Inflammatory macrophage treated with lipopolysaccharide for 4 hours (primary cell): ENCODE data around the gene MCC.

Experiments
- DNase-seq: peaks from one replicate; pipeline ENCODE4 v3.0.0-alpha.2; 2020

MCC gene

DNA sequence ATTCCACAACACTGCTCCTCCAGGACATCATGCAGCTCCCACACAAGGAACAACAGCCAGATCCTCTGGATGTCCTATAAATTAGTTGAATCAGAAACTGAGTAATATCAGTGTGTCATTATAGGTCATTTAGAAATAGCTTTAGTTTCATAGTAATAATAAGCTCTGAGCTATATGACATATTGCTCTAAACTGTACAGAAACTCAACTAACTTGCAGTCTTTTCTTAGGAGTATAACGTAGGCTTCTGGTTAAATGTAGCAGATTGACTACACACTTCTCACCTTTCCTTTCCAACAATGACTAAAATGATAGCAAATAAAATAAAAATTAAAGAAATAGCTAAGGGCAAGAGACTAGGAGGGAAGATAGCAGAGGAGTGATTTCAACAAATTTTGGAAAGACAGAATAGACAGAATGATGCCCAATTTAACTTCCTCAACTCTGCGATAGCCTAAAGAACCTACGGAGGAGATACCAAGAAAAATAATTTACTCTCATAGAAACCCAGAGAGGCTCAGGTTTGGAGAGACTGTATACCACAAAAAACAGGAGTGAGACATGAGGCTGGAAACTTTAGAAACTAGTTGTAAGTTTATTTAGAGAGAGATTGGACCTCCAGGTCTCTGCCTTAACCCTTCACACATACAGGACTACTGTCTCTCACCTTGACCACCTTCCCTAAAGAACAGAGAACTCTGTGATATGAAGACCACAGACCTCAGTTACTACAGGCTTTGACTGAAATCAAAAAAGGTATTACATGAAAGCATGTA lies 247.1 kb downstream of the MCC start:
- DNase-seq = no peak

DNA sequence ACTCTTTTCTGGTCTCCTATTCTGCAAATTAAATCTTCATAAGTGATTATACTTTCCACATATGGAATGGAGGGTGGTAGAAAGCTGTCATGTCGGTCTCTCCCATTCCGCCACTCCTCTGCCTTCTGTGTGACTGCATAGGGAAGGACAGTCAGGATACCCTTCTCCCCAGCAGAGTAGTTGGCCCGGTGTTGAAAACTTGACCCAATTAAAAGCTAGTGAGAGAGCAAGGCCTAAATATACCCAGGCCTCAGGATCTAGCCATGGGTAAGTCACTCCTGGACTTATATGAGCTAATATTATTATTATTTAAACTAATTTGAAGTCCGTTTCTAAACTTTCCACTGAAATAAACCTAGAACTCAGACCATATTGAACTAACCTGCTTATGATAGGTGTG lies 248.2 kb downstream of the MCC start:
- DNase-seq = no peak

DNA sequence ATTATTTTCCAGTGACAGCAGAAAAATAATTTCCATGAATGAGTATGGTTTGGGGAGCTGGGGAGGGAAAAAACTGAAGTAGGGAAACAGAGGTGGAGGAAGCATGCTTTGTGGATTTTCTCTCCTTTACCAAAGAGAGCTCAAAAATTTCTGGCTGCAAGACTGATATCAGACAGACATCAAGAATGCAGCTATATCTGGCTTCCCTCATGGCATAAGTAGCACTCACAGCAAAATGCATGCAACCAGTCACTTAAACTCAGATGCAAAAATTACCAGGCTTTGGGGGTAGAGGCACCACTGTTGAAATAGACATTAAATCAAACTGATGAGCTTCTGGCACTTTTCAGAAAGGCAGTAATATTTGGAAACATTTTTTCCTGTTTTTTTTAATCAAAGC lies 250.4 kb downstream of the MCC start:
- no peak for DNase-seq

DNA sequence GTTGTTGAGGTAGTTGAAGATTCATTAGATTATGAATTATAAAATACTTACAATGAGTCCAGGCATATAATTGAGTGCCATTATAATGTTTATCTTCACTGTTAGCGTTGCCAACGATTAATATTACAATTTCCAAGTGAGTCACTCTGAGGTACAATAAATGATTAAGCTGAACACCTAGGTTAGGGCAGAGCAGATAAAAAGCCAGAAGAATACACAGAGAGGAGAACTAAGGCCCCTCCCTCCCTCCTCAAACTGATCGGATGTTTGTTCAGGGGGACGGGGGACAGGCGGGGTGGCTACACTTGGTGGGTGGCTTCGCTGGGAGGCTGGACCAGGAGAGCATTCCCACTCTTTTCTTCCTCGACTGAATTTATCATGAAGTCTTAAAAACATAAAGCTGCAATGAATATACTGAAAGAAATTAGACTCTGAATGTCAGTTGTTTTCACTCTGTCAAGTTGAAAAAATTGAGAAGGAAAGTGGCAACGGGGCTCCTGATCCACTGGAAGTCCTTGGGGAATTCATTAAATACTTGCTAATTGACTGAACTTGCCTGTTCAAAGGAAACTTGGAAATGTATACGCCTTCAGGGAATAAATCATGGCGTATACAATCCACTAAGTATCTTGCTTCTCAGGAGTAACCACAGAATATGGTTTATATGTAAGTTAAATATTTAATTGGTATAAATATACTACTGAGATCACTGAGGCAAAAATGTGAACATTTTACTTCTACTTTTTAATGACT lies 251.5 kb downstream of the MCC start:
- no peak for DNase-seq

DNA sequence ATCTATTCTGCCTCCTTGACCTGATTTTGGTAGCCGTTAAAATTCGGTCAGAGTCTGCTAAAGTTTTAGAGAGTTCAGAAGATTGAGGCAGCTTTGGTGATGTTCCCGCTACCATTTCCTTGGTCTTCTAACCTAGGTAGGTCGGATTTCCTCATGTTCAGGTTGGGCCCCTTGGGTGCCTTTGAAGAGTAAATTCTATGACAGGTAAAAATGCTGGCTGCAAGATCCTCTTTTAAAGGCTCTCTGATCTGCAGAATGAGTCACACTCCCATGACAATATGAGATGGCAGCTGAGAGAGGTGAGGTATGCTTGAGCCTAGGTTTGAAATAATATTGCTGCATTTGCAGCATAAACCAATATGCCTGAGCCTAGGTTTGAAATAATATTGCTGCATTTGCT lies 252.4 kb downstream of the MCC start:
- DNase-seq = no peak

DNA sequence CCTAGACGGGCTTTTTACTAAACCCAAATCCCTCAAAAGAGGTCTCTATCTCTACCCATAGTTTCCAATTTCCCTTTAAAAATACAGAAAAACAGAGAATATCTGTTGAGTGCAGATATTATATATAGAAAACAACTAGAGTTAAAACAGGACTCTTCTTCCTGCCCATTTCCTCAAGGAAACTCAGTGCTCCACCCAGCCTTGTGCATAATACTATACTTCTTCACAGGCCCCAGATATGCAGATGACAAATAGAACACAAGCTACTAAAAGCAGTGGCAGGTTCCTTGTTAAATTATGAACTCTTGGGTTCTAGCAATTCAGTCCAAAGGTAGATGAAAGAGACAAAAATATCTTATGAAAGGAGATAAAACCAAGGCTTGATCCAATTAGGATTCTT lies 253.7 kb downstream of the MCC start:
- no peak for DNase-seq

DNA sequence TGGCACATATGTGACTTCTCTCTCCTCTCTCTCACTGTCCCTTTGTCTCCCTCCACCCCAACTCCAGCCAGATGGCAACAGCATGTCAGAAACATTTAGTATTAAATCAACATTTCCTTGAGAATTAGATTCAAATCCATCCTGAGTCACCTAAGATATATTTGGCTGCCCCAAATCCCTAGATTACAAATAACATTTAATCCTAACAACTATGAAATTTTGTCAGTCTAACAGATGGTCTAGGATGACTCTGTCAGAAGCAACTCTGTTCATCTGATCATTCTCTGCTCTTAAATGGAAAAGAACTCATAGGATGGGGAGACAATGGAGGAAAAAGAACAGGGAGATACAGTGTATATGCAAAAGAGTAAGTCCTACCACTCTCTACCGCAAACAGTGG lies 254.6 kb downstream of the MCC start:
- DNase-seq = no peak

DNA sequence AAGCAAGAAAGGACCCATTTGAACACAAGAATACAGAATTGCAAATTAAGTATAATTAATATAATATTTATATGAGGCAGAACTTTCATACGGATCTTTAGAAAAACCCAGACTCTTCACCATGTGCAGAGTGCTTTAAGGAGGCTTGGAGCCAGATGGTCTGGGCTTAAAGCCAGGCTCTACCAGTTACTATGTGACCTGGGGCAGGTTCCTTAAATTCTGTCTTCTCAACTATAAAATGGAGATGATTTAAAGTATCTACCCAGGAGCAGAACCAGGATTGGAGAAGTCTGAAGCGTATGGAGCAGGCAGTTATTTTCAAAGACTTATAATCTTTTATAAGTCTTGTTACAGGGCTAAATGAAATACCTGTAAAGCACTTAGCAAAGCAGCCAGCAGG lies 255.6 kb downstream of the MCC start:
- DNase-seq = no peak

DNA sequence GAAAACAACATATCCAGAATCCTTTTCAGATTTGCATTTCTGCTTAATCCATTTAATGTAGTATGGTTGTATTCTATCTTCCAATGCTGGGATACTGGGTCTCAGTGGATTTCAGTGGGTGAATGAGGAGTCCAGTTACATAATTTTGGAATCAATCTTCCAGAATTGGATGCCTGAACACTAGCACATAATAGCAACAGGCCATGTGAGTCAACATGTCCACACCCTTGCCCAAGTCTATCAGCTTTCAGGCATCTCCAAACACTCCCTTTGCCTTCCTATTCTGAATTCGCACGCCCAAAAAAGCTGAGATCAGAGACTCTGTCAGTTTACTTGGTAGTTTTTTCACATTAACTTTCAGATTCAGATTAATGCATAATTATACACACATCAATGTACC lies 256.0 kb downstream of the MCC start:
- no peak for DNase-seq

DNA sequence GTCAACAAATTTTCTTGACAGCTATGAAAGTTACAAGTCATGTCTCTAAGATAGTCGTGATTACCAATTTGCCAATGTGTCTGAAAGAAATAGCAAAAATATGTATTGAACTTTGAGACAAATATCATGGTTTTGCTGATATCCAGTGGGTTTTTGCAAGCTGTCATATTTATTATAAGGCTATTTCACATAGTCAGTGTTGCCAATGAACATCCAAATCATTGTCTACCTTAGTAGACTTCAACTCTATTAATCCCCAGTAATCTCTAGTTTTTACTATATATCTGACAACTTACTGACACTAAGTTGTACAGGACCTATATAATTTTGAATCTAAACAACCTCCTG lies 256.6 kb downstream of the MCC start:
- no peak for DNase-seq

DNA sequence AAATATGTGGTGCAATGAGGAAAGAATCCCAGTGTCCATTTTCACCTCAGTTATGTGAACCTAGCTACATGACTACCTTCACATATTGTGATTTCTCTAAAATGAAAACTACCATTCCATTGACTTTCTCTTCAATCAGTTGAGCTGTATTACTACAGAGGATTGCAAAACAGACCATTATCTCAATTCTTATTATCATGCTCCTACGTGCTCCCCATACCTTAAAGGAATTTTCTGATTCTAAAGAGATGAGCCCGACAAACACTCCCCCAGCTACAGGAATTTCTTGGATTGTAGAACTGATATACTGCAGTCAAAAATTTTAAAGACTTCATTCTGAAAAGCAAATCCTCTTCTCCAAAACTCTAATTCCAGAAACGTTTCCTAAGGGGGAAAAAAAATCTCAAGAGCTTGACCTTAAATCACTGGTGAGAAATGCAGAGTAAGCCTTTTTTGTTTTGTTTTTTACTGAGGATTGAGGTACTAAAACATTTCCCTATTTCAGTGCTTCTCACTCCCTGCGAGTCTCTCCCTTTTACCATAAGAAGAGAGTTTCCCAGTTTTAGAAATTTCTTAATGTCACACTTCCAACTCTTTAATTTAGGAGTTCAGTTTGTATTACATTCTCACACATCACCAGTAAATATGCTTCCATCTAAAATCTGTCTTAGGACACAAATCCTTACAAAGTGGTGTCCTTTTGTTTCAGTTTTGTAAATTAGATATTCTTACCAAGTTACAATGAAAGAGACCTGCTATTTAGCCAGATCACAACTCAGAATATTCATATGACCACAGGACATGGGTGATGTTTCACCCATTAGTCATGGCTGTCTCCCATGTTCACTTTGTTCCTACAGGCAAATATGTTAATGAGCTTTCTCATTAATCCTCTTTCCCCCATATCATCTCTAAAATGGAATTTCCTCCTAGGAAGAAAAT lies 257.3 kb downstream of the MCC start:
- no peak for DNase-seq

DNA sequence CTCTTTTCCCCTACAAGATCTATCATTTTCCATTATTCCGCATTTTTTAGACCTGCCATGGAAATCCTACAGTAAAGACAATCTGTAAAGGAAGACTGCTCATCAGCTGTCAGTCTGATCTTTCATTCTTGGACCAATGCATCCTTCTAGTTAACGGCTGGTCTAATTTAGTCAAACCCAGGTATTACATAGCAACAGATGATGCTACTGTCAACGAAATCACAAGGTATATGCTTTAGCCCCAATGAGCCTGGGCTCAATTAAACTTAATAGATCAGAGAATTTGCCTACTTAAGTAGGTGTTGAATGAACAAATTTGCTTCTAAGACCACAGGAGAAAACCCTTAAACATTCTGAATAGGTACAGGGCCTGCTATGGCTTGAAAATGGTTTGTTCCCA lies 260.5 kb downstream of the MCC start:
- no peak for DNase-seq

DNA sequence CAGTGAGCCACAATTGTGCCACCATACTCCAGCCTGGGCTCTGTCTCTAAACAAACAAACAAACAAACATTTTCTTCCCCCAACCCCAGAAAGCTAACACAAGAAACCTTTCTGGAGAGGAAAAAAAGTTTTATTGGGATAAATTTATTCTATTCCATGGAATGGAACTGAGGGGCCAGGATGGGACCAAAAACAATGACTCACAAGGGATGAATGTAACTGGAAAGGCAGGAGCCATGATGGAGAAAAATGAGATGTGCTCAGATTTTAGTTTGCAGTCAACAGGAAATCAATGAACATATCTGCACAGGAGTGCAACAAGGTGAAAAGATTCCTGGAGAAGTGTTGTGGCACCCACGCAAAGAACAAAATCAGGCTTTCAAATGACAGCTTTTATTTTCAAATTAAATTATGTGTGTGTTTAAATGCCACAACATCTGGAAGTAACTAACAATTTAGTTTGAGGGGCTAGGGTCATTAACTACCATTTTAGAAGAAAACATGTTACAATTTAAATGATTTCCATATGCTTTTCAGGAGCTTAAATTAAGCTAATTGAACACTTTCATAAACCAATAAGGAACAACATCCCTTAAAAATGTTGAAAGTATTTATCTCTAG lies 262.0 kb downstream of the MCC start:
- DNase-seq = no peak

DNA sequence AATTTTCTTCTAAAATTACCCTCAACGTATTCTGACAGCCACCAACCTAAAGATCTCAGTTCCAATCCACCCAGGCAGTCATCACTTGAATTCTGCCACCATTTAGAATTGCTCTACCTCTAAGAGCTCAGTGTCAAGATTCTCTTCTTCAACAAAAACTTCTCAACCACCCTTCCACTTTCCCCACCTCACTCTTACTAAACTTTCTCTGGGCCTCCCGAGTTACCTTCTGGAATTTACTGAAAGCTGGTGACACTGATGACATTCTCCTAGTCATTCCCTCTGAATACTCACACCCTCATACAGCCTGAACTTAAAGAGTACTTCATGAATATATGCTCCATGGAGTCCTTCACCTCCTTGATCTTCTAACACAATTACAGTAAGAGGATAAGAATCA lies 263.0 kb downstream of the MCC start:
- DNase-seq = no peak

DNA sequence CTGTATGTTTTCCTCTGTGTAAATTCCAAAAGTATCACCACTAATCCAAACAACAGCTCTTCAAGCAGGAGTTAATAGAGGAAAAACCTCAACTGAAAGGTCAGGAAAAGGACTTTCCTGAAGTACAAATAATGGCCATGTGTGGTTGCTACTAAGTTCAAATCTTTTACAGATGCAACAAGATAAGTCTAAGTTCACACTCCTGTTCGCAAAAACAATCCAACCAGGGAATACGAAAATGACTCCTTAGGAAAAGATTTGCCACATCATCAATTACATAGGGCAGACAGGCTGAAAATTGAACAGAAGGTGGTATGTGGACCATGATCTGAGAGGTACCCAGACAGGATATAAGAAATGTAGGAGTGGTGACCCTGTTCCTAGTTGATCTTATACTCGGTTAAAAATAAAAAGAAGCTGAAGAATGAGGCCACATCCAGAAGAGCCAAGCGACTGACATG lies 263.6 kb downstream of the MCC start:
- DNase-seq = no peak

DNA sequence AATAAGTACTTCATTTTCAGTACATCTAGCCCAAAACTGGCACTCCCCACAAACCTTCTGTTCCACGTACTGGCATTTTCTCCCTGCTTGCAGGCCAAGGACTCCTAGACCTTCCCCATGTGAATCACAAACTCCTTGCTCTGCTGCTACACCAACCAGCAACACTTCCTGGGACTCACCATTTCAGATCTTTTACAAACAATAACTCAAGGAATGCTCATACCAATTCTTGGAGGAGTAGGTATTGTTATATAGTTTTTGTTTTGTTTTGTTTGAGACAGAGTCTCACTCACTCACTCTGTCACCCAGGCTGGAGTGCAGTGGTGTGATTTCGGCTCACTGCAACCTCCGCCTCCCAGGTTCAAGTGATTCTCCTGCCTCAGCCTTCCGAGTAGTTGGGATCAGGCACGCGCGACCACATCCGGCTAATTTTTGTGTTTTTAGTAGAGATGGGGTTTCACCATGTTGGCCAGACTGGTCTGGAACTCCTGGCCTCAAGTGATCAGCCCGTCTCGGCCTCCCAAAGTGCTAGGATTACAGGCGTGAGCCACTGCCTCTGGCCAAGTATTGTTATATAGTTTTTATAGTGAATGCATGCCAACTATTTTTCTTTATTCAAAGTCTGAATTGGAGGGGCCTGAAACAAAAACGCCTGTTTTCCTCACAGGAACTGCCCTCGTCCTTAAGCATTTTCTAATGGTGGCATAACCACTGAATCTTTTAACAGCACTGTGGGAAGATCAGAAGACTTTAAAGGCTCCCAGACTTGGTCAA lies 264.2 kb downstream of the MCC start:
- DNase-seq = no peak

DNA sequence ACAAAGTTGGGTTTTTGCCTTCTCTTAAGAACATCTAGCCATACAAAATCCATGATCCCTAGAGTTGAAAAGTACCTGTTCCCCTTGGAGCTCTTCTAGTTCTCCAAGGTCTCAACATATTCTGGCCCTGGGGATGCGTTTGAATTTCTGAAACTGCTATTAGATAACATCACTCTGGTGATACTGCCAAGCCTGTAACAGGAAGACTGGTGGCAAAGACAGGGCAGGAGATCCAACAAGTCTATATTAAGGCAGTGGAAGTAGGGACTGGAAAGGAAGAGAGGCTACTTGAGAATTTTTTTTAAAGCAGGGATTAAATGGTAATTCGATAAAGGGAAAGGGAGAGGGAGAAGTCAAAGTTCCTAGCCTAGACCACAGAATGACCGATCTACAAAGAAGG lies 264.9 kb downstream of the MCC start:
- no peak for DNase-seq

DNA sequence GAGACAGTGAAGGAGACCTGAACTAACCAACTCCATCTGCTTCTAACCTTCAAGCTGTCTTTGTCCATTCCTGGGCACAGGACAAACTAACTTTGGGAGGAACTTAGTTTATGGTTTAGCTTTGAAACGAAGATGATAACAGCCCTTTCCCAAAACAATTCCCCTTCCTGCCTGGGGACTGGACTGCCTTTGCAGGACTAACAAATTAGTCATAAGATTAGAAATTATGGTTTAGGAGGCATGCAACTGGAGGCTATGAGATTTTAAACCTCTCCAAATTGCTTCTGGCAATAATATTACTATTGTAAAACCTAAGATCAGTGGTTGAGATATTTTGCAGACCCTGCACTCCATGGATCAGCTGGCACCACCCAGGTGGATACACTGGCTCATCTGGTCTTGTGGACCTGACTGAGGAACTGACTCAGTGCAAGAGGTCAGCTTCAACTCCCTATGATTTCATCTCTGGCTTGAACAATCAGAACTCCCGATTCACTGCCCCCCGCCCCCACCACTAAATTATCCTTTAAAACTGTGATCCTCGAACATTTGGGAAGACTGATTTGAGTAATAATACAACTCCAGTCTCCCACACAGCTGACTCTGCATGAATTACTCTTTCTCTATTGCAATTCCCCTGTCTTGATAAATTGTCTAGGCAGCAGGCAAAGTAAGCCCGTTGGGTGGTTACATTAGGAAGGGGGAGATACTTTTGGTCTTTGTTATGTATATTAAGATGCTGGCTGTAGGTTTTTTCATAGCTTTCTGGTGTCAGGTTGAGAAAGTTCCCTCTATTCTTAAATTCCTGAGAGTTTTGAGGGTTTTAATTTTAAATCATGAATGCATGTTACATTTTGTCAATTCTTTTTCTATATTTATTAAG lies 266.7 kb downstream of the MCC start:
- DNase-seq = no peak

DNA sequence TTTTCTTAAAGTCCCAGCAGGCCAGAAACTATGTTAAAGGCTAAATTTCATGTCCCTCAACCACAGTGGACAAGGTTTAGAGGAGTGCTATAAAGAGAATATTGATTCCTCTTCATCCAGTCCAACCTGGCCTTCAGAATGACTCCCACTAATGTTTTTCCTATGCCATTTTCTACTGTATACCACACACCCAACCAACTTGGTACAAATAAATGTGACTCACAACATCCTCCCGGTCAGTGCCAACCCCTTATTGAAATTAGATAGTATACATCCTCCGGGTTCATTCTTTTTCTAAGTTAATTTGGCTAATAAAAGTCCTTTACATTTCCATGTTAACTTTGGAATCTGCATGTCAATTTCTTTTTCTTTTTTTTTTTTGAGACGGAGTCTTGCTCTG lies 268.6 kb downstream of the MCC start:
- no peak for DNase-seq

DNA sequence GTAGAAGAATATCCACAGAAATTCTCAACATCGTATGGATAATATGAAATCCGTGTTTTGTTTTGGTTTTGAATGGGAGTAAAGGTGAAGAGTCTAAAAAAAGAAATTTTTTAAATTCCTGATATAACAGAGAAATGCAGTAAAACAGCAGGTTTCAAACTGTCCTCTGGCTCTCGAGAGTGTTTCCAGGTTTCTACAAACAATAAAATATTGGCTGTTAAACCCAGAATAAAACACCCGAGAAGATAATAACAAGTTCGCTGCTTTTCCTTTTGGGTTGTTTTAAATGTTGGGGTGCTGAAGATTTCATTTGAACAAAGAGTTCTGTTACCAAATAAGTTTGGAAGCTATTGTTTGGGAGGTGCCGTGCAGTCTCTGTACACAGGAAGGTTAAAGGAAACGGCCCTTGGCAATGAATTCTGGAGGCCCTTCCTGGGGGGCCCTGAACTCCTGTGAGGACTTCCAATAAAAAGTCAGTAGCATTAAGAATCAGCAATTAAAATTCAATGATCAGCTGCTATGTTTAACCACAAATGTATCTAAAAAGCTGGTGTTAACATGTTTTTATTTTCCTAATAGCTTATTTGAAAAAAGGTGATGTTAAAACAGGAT lies 269.2 kb downstream of the MCC start:
- DNase-seq = no peak

DNA sequence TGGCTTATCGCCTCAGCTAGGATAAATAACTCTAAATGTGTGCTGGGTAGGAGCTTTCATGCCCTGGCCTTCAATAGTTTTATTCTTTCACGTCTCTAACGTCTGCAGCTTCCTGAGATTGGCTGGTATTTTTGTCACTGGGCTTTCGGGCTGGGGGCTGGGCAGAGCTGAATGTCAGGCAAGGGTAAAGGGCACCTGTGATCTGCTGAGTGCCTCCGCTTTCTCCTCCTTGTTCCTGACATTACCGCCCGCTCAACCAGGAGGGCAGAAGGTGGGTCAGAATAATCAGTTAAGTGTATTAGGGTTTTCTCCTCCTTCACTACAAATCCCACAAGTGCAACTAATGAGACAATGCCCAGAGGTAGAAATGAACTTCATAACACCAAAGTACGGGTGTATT lies 270.1 kb downstream of the MCC start:
- DNase-seq = no peak
